GM19035 (cell line): ENCODE data around the gene ARHGEF4.
"Not testable (repeated sequence)": the region's sequence is repeated elsewhere in the genome, so short reads cannot be mapped to it uniquely, and the experiment has no call there.

ENCODE experiments used
- ATAC-seq: cut with Tn5 transposase; IDR thresholded peaks from one replicate; pipeline ENCODE4 v1.9.1; 2021; ENCODE audit not compliant: unreplicated experiment

Gene ARHGEF4

GRCh38 chr2:130882991-130883390 lies 46.3 kb downstream of the ARHGEF4 start:
- no peak for ATAC-seq

- no peak for ATAC-seq
Measured at GRCh38 chr2:130883496-130883895, 46.8 kb downstream of the ARHGEF4 start.

GRCh38 chr2:130884013-130884412 lies 47.3 kb downstream of the ARHGEF4 start:
- no peak for ATAC-seq

GRCh38 chr2:130884503-130884902 lies 47.8 kb downstream of the ARHGEF4 start:
- no peak for ATAC-seq

GRCh38 chr2:130887643-130888042 lies 50.9 kb downstream of the ARHGEF4 start:
- ATAC-seq: no peak

GRCh38 chr2:130890941-130891669 lies 54.4 kb downstream of the ARHGEF4 start:
- no peak for ATAC-seq

- no peak for ATAC-seq
Measured at GRCh38 chr2:130891966-130892365, 55.3 kb downstream of the ARHGEF4 start.

- ATAC-seq: no peak
Measured at GRCh38 chr2:130892793-130893785, 56.4 kb downstream of the ARHGEF4 start.

GRCh38 chr2:130894326-130894942 lies 57.7 kb downstream of the ARHGEF4 start:
- no peak for ATAC-seq

- ATAC-seq: no peak
Measured at GRCh38 chr2:130896813-130897212, 60.1 kb downstream of the ARHGEF4 start.

GRCh38 chr2:130898553-130898952 lies 61.8 kb downstream of the ARHGEF4 start:
- ATAC-seq: no peak

GRCh38 chr2:130899306-130899705 lies 62.6 kb downstream of the ARHGEF4 start:
- no peak for ATAC-seq

- no peak for ATAC-seq
Measured at GRCh38 chr2:130901061-130901460, 64.3 kb downstream of the ARHGEF4 start.

- ATAC-seq: not testable (repeated sequence)
Measured at GRCh38 chr2:130901626-130902025, 64.9 kb downstream of the ARHGEF4 start.

GRCh38 chr2:130908832-130909231 lies 72.1 kb downstream of the ARHGEF4 start:
- ATAC-seq: no peak

- no peak for ATAC-seq
Measured at GRCh38 chr2:130910931-130911330, 74.2 kb downstream of the ARHGEF4 start.

- ATAC-seq: no peak
Measured at GRCh38 chr2:130911482-130911881, 74.8 kb downstream of the ARHGEF4 start.

GRCh38 chr2:130911996-130912395 lies 75.3 kb downstream of the ARHGEF4 start:
- no peak for ATAC-seq

GRCh38 chr2:130912471-130912870 lies 75.8 kb downstream of the ARHGEF4 start:
- ATAC-seq: no peak

- ATAC-seq: no peak
Measured at GRCh38 chr2:130913891-130914290, 77.2 kb downstream of the ARHGEF4 start.

- no peak for ATAC-seq
Measured at GRCh38 chr2:130915149-130915548, 78.4 kb downstream of the ARHGEF4 start.
